Adipocyte (in vitro differentiated cells): ENCODE data around the gene CYP2B6.
"Not testable (repeated sequence)": the region's sequence is repeated elsewhere in the genome, so short reads cannot be mapped to it uniquely, and the experiment has no call there.

Source experiments
- DNase-seq: peaks from one replicate; pipeline ENCODE4 v3.0.0-alpha.2; 2015; ENCODE audit warnings: low read depth
- H3K27me3 ChIP-seq: replicated peaks from 2 replicates; pipeline ENCODE4 v1.7.0; 2013; ENCODE audit warnings: mild to moderate bottlenecking, low read length, moderate library complexity; ENCODE audit not compliant: control insufficient read depth, insufficient read depth
- H3K36me3 ChIP-seq: 2 replicates; pipeline ENCODE4 v1.7.0; 2013; ENCODE audit warnings: low read length, mild to moderate bottlenecking, moderate library complexity; ENCODE audit not compliant: control insufficient read depth, insufficient read depth, severe bottlenecking
- H3K4me1 ChIP-seq: 2 replicates; pipeline ENCODE4 v1.7.0; 2013; ENCODE audit warnings: mild to moderate bottlenecking, low read length, moderate library complexity; ENCODE audit not compliant: control insufficient read depth, insufficient read depth
- H3K4me3 ChIP-seq: 2 replicates; pipeline ENCODE4 v1.7.0; 2013; ENCODE audit warnings: mild to moderate bottlenecking, low read length, moderate library complexity
- H3K9ac ChIP-seq: 2 replicates; pipeline ENCODE4 v1.7.0; 2013; ENCODE audit warnings: mild to moderate bottlenecking, low read length, moderate library complexity
- H3K9me3 ChIP-seq: 2 replicates; pipeline ENCODE4 v1.7.0; 2013; ENCODE audit warnings: mild to moderate bottlenecking, low read length, moderate library complexity; ENCODE audit not compliant: control insufficient read depth

The CYP2B6 gene

DNA sequence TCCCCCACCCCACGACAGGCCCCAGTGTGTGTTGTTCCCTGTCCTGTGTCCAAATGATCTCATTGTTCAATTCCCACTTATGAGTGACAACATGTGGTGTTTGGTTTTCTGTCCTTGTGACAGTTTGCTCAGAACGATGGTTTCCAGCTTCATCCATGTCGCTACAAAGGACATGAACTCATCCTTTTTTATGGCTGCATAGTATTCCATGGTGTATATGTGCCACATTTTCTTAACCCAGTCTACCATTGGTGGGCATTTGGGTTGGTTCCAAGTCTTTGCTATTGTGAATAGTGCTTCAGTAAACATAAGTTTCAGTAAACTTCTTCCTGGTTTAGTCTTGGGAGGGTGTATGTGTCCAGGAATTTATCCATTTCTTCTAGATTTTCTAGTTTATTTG is 26.7 kb upstream of the CYP2B6 start:
- DNase-seq, H3K4me3 ChIP-seq, H3K9ac ChIP-seq, H3K9me3 ChIP-seq, H3K36me3 ChIP-seq: not testable (repeated sequence)
- H3K27me3 ChIP-seq = peaks cover 17% of the 10 kb centered on the region
- peaks cover 19% of the 10 kb centered on the region for H3K4me1 ChIP-seq

DNA sequence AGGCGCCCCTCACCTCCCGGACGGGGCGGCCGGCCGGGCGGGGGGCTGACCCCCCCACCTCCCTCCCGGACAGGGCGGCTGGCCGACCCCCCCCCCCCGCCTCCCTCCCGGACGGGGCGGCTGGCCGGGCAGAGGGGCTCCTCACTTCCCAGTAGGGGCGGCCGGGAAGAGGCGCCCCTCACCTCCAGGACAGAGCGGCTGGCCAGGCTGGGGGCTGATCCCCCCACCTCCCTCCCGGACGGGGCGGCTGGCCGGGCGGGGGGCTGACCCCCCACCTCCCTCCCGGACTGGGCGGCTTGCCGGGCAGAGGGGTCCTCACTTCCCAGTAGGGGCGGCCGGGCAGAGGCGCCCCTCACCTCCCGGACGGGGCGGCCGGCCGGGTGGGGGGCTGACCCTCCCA is 25.7 kb upstream of the CYP2B6 start:
- DNase-seq, H3K9me3 ChIP-seq, H3K4me3 ChIP-seq, H3K36me3 ChIP-seq, H3K27me3 ChIP-seq, H3K9ac ChIP-seq: not testable (repeated sequence)
- H3K4me1 ChIP-seq = peaks cover 19% of the 10 kb centered on the region

DNA sequence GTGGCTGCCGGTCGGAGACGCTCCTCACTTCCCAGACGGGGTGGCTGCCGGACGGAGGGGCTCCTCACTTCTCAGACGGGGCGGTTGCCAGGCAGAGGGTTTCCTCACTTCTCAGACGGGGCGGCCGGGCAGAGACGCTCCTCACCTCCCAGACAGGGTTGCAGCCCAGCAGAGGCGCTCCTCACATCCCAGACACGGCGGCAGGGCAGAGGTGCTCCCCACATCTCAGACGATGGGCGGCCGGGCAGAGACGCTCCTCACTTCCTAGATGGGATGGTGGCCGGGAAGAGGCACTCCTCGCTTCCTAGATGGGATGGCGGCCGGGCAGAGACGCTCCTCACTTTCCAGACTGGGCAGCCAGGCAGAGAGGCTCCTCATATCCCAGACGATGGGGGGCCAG is 24.5 kb upstream of the CYP2B6 start:
- H3K4me1 ChIP-seq = peaks cover 19% of the 10 kb centered on the region
- not testable (repeated sequence) for H3K9ac ChIP-seq, H3K27me3 ChIP-seq, H3K36me3 ChIP-seq, DNase-seq, H3K4me3 ChIP-seq, H3K9me3 ChIP-seq

- DNase-seq, H3K4me1 ChIP-seq, H3K36me3 ChIP-seq, H3K9me3 ChIP-seq, H3K4me3 ChIP-seq, H3K9ac ChIP-seq: not testable (repeated sequence)
- peaks cover 13% of the 10 kb centered on the region for H3K27me3 ChIP-seq
These were observed 23.0 kb upstream of the CYP2B6 start for GRCh38 chr19:40968065-40968464.

DNA sequence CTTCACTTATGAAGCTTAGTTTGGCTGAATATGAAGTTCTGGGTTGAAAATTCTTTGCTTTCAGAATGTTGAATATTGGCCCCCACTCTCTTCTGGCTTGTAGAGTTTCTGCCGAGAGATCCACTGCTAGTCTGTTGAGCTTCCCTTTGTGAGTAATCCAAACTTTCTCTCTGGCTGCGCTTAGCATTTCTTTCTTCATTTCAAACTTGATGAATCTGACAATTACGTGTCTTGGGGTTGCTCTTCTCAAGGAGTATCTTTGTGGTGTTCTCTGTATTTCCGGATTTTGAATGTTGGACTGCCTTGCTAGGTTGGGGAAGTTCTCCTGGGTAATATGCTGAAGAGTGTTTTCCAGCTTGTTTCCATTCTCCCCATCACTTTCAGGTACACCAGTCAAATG is 21.4 kb upstream of the CYP2B6 start:
- not testable (repeated sequence) for H3K9ac ChIP-seq, H3K9me3 ChIP-seq, H3K36me3 ChIP-seq, H3K4me3 ChIP-seq, DNase-seq, H3K4me1 ChIP-seq
- H3K27me3 ChIP-seq = peaks cover 18% of the 10 kb centered on the region

- not testable (repeated sequence) for H3K9ac ChIP-seq, H3K4me1 ChIP-seq, DNase-seq, H3K4me3 ChIP-seq, H3K36me3 ChIP-seq, H3K9me3 ChIP-seq
- peaks cover 22% of the 10 kb centered on the region for H3K27me3 ChIP-seq
These were observed 20.4 kb upstream of the CYP2B6 start for GRCh38 chr19:40970396-40971345.

DNA sequence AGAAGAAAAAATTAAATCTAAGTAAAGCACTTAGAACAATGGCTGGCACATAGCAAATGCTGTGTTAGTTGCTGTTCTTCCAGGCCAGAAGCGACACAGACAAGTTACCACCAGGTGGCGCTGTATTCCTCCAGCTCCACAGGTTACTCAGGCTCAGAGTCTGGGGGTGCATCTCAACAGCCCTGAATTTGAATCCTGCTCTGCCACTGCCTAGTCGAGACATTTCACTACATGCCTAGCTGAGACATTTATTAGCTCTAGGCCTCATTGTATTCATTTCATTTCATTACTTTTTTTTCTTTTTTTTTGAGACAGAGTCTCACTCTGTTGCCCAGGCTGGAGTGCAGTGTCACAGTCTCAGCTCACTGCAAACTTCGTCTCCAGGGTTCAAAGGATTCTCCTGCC is 16.4 kb upstream of the CYP2B6 start:
- H3K4me3 ChIP-seq = no peak overlapping the region
- H3K27me3 ChIP-seq = peaks cover 32% of the 10 kb centered on the region
- H3K9me3 ChIP-seq = no peaks in the 10 kb centered on the region
- H3K4me1 ChIP-seq = no peaks in the 10 kb centered on the region
- DNase-seq = peak; percentile 89
- no peak overlapping the region for H3K9ac ChIP-seq
- H3K36me3 ChIP-seq = no peaks in the 10 kb centered on the region

GRCh38 chr19:40976134-40976533 is 14.9 kb upstream of the CYP2B6 start:
- no peaks in the 10 kb centered on the region for H3K36me3 ChIP-seq
- no peaks in the 10 kb centered on the region for H3K9me3 ChIP-seq

GRCh38 chr19:40976724-40977123 is 14.4 kb upstream of the CYP2B6 start:
- H3K4me1 ChIP-seq = no peaks in the 10 kb centered on the region
- no peaks in the 10 kb centered on the region for H3K9me3 ChIP-seq
- no peaks in the 10 kb centered on the region for H3K36me3 ChIP-seq
- H3K9ac ChIP-seq = no peak overlapping the region
- DNase-seq = no peak
- no peak overlapping the region for H3K4me3 ChIP-seq
- H3K27me3 ChIP-seq = peaks cover 42% of the 10 kb centered on the region

More at GRCh38 chr19:40976134-40976533, 14.9 kb upstream of the CYP2B6 start:
- H3K9ac ChIP-seq = no peak overlapping the region
- H3K27me3 ChIP-seq = peaks cover 42% of the 10 kb centered on the region
- DNase-seq = no peak
- H3K4me1 ChIP-seq = no peaks in the 10 kb centered on the region
- H3K4me3 ChIP-seq = no peak overlapping the region

DNA sequence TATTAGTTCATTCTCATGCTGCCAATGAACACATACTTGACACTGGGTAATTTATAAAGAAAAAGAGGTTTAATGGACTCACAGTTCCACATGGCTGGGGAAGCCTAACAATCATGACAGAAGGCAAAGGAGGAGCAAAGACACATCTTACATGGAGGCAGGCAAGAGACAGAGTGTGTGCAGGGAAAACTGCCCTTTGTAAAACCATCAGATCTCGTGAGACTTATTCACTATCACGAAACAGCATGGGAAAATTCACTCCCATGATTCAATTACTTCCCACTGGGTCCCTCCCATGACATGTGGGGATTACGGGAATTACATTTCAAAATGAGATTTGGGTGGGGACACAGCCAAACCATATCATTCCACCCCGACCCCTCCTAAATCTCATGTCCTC is 11.3 kb upstream of the CYP2B6 start:
- not testable (repeated sequence) for H3K4me3 ChIP-seq, H3K9ac ChIP-seq, H3K36me3 ChIP-seq, H3K9me3 ChIP-seq, H3K4me1 ChIP-seq, DNase-seq
- peaks cover 40% of the 10 kb centered on the region for H3K27me3 ChIP-seq

- not testable (repeated sequence) for H3K9me3 ChIP-seq, DNase-seq, H3K36me3 ChIP-seq, H3K4me3 ChIP-seq, H3K4me1 ChIP-seq, H3K9ac ChIP-seq
- H3K27me3 ChIP-seq = peaks cover 35% of the 10 kb centered on the region
These were observed 10.2 kb upstream of the CYP2B6 start for GRCh38 chr19:40980743-40981442.
